K562 (cell line): Measurements from ENCODE around the gene HRH3. TPM values are rescaled to one million over a fixed set of nuclear protein-coding genes. Genes with fewer than 3 reads are reported as not detected.

Experiments
- ATAC-seq: fragments of 200-7000 bp; cut with Tn5 transposase; 3 replicates; pipeline ENCODE4 v1.9.1; 2020; ENCODE audit warnings: moderate library complexity
- BruUV-seq: library from RNA; stranded (reverse); fragments of 400-500 nt; replicated peaks from 2 replicates; lab custom pipeline; 2021; lab: Mats Ljungman, UMichigan
- CTCF ChIA-PET: fragments of 300-600 bp; formaldehyde crosslinking; extraction: SDS; loops from one replicate; lab custom pipeline; 2021; ENCODE audit warnings: low intra/inter-chr PET ratio; lab: Yijun Ruan, JAX
- POLR2A ChIA-PET: fragments of 300-600, 350-650 bp; sonication (Branson Sonifier 250); formaldehyde crosslinking; extraction: SDS; loops from one replicate; lab custom pipeline; 2021; ENCODE audit warnings: antibody characterized with exemption, inconsistent platforms; lab: Yijun Ruan, JAX
- DNase-seq, 4 experiments: peaks; one replicate each; pipeline versions ENCODE4 v3.0.0 to v3.0.0-alpha.2; 2011 to 2018; ENCODE audit warnings: low spot score in 3 of 4, mixed read lengths in 3 of 4; ENCODE audit errors: extremely low read depth in 1 of 4
- FAIRE-seq: peaks from 2 replicates; lab custom pipeline; 2011; peaks lifted over from hg19 to GRCh38; lab: Jason Lieb, UNC
- H2AFZ ChIP-seq: 2 replicates; pipeline ENCODE4 v1.6.0; 2011; ENCODE audit warnings: low read depth, low read length, control low read depth, inconsistent platforms
- H3K27ac ChIP-seq: fragments of 200-600 bp; 3 replicates; pipeline ENCODE4 v1.8.0; 2011; ENCODE audit warnings: low read depth, mild to moderate bottlenecking, control low read depth, inconsistent platforms, low read length, moderate library complexity, mixed read lengths; ENCODE audit errors: extremely low read depth
- H3K27me3 ChIP-seq, 2 experiments: fragments of 300-600 bp in 1 of 2; 2 replicates in 1 of 2; 3 replicates in 1 of 2; pipeline versions ENCODE4 v1.6.0 to v1.8.0; 2011; ENCODE audit warnings: inconsistent platforms in 2 of 2, low read length in 2 of 2, mild to moderate bottlenecking in 1 of 2, mixed read lengths in 1 of 2, moderate library complexity in 1 of 2; ENCODE audit not compliant: control insufficient read depth in 2 of 2, insufficient read depth in 2 of 2
- H3K36me3 ChIP-seq: fragments of 300-600 bp; 3 replicates; pipeline ENCODE4 v1.8.0; 2011; ENCODE audit warnings: mild to moderate bottlenecking, low read length, inconsistent platforms; ENCODE audit not compliant: control insufficient read depth, insufficient read depth
- H3K4me1 ChIP-seq, 2 experiments: fragments of 200-600 bp in 1 of 2; replicated peaks in 1 of 2; 2 replicates in 1 of 2; 3 replicates in 1 of 2; pipeline versions ENCODE4 v1.5.1 to v1.8.0; 2011; ENCODE audit warnings: inconsistent platforms in 2 of 2, low read length in 2 of 2, mild to moderate bottlenecking in 1 of 2, mixed read lengths in 1 of 2, moderate library complexity in 1 of 2; ENCODE audit not compliant: control insufficient read depth in 2 of 2, insufficient read depth in 2 of 2
- H3K4me2 ChIP-seq: 2 replicates; pipeline ENCODE4 v1.6.1; 2011; ENCODE audit warnings: low read length, control low read depth, inconsistent platforms, mixed read lengths; ENCODE audit not compliant: insufficient read depth
- H3K4me3 ChIP-seq: fragments of 200-600 bp; sonication (generic), shearing (Covaris generic); 2 replicates; pipeline ENCODE4 v1.5.1; 2016; ENCODE audit warnings: control low read depth, inconsistent platforms
- H3K79me2 ChIP-seq: fragments of 200-600 bp; 3 replicates; pipeline ENCODE4 v1.8.0; 2011; ENCODE audit warnings: low read length, inconsistent platforms; ENCODE audit not compliant: control insufficient read depth, insufficient read depth
- H3K9ac ChIP-seq, 2 experiments: 2 replicates each; pipeline versions ENCODE4 v1.6.0 to v1.6.1; 2011; ENCODE audit warnings: low read depth in 2 of 2, low read length in 2 of 2, control low read depth in 1 of 2, inconsistent platforms in 1 of 2, mild to moderate bottlenecking in 1 of 2, mixed read lengths in 1 of 2; ENCODE audit not compliant: insufficient read depth in 1 of 2
- H3K9me1 ChIP-seq: one replicate; pipeline ENCODE4 v1.6.0; 2011; ENCODE audit warnings: inconsistent platforms, mild to moderate bottlenecking, low read length, moderate library complexity; ENCODE audit not compliant: control insufficient read depth, insufficient read depth
- H3K9me3 ChIP-seq: replicated peaks from 2 replicates; pipeline ENCODE4 v1.5.1; 2011; ENCODE audit warnings: low read depth, low read length, inconsistent platforms; ENCODE audit not compliant: control insufficient read depth, insufficient read depth
- H4K20me1 ChIP-seq: replicated peaks from 2 replicates; pipeline ENCODE4 v1.6.1; 2011; ENCODE audit warnings: low read length, inconsistent platforms, mixed read lengths; ENCODE audit not compliant: control insufficient read depth, insufficient read depth
- FOS ChIP-seq: IDR thresholded peaks from 3 replicates; pipeline ENCODE4 v1.6.1; 2011; ENCODE audit not compliant: insufficient read length; ENCODE audit errors: extremely low read depth
- GTF2F1 ChIP-seq: IDR thresholded peaks from 2 replicates; pipeline ENCODE4 v1.6.1; 2011; ENCODE audit warnings: low read depth, low read length, improper control_type of control experiment
- KHSRP ChIP-seq: fragments of 450-650 bp; IDR thresholded peaks from 2 replicates; pipeline ENCODE4 v1.6.1; 2017
- MAZ ChIP-seq, 2 experiments: fragments of 450-650 bp in 1 of 2; sonication (generic) in 1 of 2; formaldehyde crosslinking; IDR thresholded peaks in 1 of 2; conservative IDR thresholded peaks in 1 of 2; 2 replicates each; pipeline versions ENCODE4 v1.4.0 to v1.5.0; 2020; ENCODE audit warnings: mild to moderate bottlenecking in 1 of 2, missing genetic modification reagents in 1 of 2
- NBN ChIP-seq: fragments of 450-650 bp; IDR thresholded peaks from 2 replicates; pipeline ENCODE4 v1.6.1; 2016; ENCODE audit warnings: low read depth, mild to moderate bottlenecking
- NR1H2 ChIP-seq: sonication (generic); formaldehyde crosslinking; IDR thresholded peaks from 2 replicates; pipeline ENCODE4 v1.4.0; 2020; ENCODE audit warnings: mild to moderate bottlenecking, missing genetic modification reagents
- NR2C2 ChIP-seq, 2 experiments: fragments of 200-800 bp in 1 of 2; sonication (Bioruptor generic) in 1 of 2; sonication (generic) in 1 of 2; formaldehyde crosslinking in 1 of 2; IDR thresholded peaks; 2 replicates each; pipeline versions ENCODE4 v1.6.1 to v1.8.0; 2016 to 2022; ENCODE audit warnings: mild to moderate bottlenecking in 1 of 2, missing compliant biosample characterization in 1 of 2, missing genetic modification characterization in 1 of 2, missing genetic modification reagents in 1 of 2
- POLR2AphosphoS5 ChIP-seq: IDR thresholded peaks from 2 replicates; pipeline ENCODE4 v1.6.1; 2011; ENCODE audit warnings: mild to moderate bottlenecking, low read depth, low read length, moderate library complexity; ENCODE audit not compliant: control insufficient read depth, insufficient read depth
- RFX1 ChIP-seq: fragments of 450-650 bp; IDR thresholded peaks from 2 replicates; pipeline ENCODE4 v1.6.1; 2016; ENCODE audit warnings: mild to moderate bottlenecking, moderate library complexity
- TAL1 ChIP-seq: fragments of 450-650 bp; IDR thresholded peaks from 2 replicates; pipeline ENCODE4 v1.6.1; 2016; ENCODE audit warnings: mild to moderate bottlenecking
- TCF7L2 ChIP-seq: fragments of 150-350 bp; IDR thresholded peaks from 2 replicates; pipeline ENCODE4 v1.6.1; 2016; ENCODE audit warnings: low read depth, mild to moderate bottlenecking, low read length, moderate library complexity
- TFAM ChIP-seq: fragments of 250-450 bp; sonication (Bioruptor Pico); conservative IDR thresholded peaks from 2 replicates; pipeline ENCODE4 v1.5.0; 2021; ENCODE audit warnings: mild to moderate bottlenecking, moderate library complexity
- ZFX ChIP-seq: sonication (generic); formaldehyde crosslinking; IDR thresholded peaks from 2 replicates; pipeline ENCODE4 v1.8.0; 2022; ENCODE audit warnings: mild to moderate bottlenecking, missing genetic modification reagents, moderate library complexity
- ZNF184 ChIP-seq: sonication (generic); formaldehyde crosslinking; IDR thresholded peaks from 2 replicates; pipeline ENCODE4 v1.5.0; 2020; ENCODE audit warnings: missing genetic modification reagents
- ZNF431 ChIP-seq: sonication (generic); formaldehyde crosslinking; IDR thresholded peaks from 2 replicates; pipeline ENCODE4 v1.8.0; 2022; ENCODE audit warnings: mild to moderate bottlenecking, missing genetic modification reagents
- WGBS: fragments of 100-300 bp; shearing (Covaris generic); methylation state at CpG from one replicate; pipeline ENCODE4 v1.1.6; 2016; ENCODE audit warnings: low coverage, mixed read lengths; ENCODE audit not compliant: insufficient coverage; ENCODE audit errors: missing lambda C conversion rate; 5-methylcytosine and 5-hydroxymethylcytosine counted together
- in situ Hi-C: fragments of 300-500 bp; cut with MboI; formaldehyde crosslinking; loops from 4 replicates; pipeline ENCODE4 v1.15.0; 2018; ENCODE audit warnings: inconsistent platforms, mixed read lengths
- intact Hi-C: fragments of 100-400 bp; cut with micrococcal nuclease; formaldehyde crosslinking; loops from 2 replicates; pipeline ENCODE4 v1.14.2; 2022
- polyA plus RNA-seq, 8 experiments: library from polyadenylated mRNA; depleted of rRNA in 4 of 8; stranded (reverse) in 5 of 8; unstranded in 3 of 8; fragments of >200 nt; fragmentation: Nextera tagmentation in 2 of 8; fragmentation: Illumina TruSeq in 1 of 8; extraction: Ambion mirVana in 2 of 8; extraction: Trizol in 1 of 8; gene quantifications; 2 replicates each; pipeline versions ENCODE4 v1.2.1 to v1.2.3, GENCODE V29; 2011 to 2014; ENCODE audit warnings: inconsistent platforms in 1 of 8, missing spikeins in 1 of 8
- total RNA-seq, 7 experiments: library from RNA; depleted of rRNA in 6 of 7; stranded (reverse); fragments of >200 nt in 6 of 7; fragmentation: Illumina TruSeq in 2 of 7; extraction: Trizol in 2 of 7; gene quantifications; 2 replicates each; pipeline versions ENCODE4 v1.2.1 to v1.2.3, GENCODE V29; 2011 to 2021; ENCODE audit warnings: low replicate concordance in 1 of 7
- TF ChIP-seq, protein P1 (sequence below): sonication (generic); formaldehyde crosslinking; IDR thresholded peaks from 2 replicates; pipeline ENCODE4 v1.8.1; 2023; ENCODE audit warnings: mild to moderate bottlenecking, missing genetic modification reagents
- TF ChIP-seq, protein P2 (sequence below): sonication (generic); formaldehyde crosslinking; IDR thresholded peaks from 2 replicates; pipeline ENCODE4 v1.5.0; 2020; ENCODE audit warnings: missing genetic modification reagents

HRH3 gene
- total and polyA plus RNA-seq, 9 of the 15 experiments (the other 6 are each of a cell fraction or from before 2014, with no cell fraction given) = not detected

DNA sequence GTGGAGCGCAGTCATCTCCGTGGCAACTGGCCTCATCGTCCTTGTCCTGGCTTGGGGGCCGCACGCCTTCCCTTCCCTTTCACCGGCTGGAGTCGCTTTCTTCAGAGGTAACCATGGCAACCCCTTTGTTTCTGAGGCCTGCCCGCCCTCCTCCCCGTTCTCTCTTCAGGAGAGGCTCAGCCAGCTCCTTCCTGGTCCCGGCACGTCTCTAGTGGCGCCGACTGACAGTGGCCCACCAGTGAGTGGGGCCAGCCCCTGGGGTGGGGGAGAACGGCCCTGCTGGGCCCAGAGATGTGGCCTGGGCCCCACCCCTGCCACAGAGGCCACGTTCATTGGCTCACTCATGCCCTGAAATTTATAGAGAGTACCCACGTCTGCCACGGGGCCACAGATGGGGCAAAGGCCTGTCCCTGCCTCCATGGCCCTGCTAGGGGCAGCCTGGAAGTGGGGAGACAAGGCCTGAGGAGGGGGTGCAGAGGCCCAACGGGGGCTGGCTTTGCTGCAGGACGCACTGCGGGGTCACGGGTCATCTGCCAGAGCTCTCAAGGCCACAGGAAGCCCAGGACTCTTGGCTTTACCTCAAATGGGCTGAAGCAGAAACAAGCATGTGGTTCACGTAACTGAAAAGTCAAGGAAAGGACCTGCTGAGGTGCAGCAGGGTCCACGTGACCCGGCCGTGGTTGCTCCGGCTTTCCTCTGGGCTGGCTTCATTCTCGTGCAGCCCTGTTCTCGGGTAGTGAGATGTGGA, 16.9 kb upstream of the HRH3 start:
- no peak overlapping the region for H3K4me3 ChIP-seq
- H3K9me3 ChIP-seq = 0 out of 2 replicates have a peak, but pooled peaks cover 1% of the 10 kb centered on the region
- no peak for TF ChIP-seq NR1H2 (CRISPR knock-in tag)
- no peak for TF ChIP-seq NBN
- TF ChIP-seq ZNF184 (CRISPR knock-in tag) = no peak
- no peak for TF ChIP-seq POLR2AphosphoS5
- TF ChIP-seq GTF2F1 = no peak
- TF ChIP-seq TCF7L2 = no peak
- TF ChIP-seq, protein P1, sequence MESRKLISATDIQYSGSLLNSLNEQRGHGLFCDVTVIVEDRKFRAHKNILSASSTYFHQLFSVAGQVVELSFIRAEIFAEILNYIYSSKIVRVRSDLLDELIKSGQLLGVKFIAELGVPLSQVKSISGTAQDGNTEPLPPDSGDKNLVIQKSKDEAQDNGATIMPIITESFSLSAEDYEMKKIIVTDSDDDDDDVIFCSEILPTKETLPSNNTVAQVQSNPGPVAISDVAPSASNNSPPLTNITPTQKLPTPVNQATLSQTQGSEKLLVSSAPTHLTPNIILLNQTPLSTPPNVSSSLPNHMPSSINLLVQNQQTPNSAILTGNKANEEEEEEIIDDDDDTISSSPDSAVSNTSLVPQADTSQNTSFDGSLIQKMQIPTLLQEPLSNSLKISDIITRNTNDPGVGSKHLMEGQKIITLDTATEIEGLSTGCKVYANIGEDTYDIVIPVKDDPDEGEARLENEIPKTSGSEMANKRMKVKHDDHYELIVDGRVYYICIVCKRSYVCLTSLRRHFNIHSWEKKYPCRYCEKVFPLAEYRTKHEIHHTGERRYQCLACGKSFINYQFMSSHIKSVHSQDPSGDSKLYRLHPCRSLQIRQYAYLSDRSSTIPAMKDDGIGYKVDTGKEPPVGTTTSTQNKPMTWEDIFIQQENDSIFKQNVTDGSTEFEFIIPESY (CRISPR knock-in tag) = peak; percentile 77; the same call in 1 of the 2 replicates
- TF ChIP-seq TFAM (CRISPR knock-in tag) = no peak
- peak; percentile 26; the same call in 1 of the 2 replicates for TF ChIP-seq ZFX (CRISPR knock-in tag)
- TF ChIP-seq NR2C2 (CRISPR knock-in tag; IDR thresholded peaks at IDR 0.05) = 0 out of 2 replicates have a peak, but pooled peaks have one; percentile 58
- no peak for TF ChIP-seq NR2C2 (tag; IDR thresholded peaks at IDR 0.05)
- no peak for TF ChIP-seq TAL1
- TF ChIP-seq, protein P2, sequence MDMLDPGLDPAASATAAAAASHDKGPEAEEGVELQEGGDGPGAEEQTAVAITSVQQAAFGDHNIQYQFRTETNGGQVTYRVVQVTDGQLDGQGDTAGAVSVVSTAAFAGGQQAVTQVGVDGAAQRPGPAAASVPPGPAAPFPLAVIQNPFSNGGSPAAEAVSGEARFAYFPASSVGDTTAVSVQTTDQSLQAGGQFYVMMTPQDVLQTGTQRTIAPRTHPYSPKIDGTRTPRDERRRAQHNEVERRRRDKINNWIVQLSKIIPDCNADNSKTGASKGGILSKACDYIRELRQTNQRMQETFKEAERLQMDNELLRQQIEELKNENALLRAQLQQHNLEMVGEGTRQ (CRISPR knock-in tag) = peak; percentile 25; the same call in 1 of the 2 replicates
- no peak for TF ChIP-seq KHSRP
- TF ChIP-seq ZNF431 (CRISPR knock-in tag) = no peak
- TF ChIP-seq FOS = no peak
- no peak for TF ChIP-seq MAZ (CRISPR knock-in tag; conservative IDR thresholded peaks at IDR 0.05 in 1 of 2, IDR thresholded peaks at IDR 0.05 in 1 of 2)
- peak; percentile 93 for TF ChIP-seq RFX1
- ATAC-seq = no peak
- H3K27ac ChIP-seq = no peak overlapping the region
- in situ Hi-C loops = no loop called here
- ChIA-PET POLR2A (no interaction called here), CTCF (no interaction called here)
- peaks cover 19% of the 10 kb centered on the region for H4K20me1 ChIP-seq
- H3K9ac ChIP-seq = no peak overlapping the region
- H3K9me1 ChIP-seq = peaks cover 11% of the 10 kb centered on the region
- DNase-seq = peak in 2 of 4 experiments; percentile 42 to 47
- H2AFZ ChIP-seq = 0 out of 2 replicates have a peak overlapping the region, but pooled peaks have one; percentile 19
- BruUV-seq = no TSS peak
- H3K4me1 ChIP-seq = peaks cover 12 to 60% of the 10 kb centered on the region in 2 experiments; a peak in 4 of 5 replicates
- H3K79me2 ChIP-seq = peaks cover 28% of the 10 kb centered on the region
- no peak for FAIRE-seq
- intact Hi-C loops = no loop called here
- no peak overlapping the region for H3K4me2 ChIP-seq
- peaks cover 10% of the 10 kb centered on the region; the same call in 2 of the 3 replicates for H3K36me3 ChIP-seq
- 39% methylated on average over 19 of the region's 28 CpGs for WGBS
- no peaks in the 10 kb centered on the region for H3K27me3 ChIP-seq
